ENCODE data around the gene WDFY1. TPM values are rescaled to one million over a fixed set of nuclear protein-coding genes. Genes with fewer than 3 reads are reported as not detected.

WDFY1 gene, protein sequence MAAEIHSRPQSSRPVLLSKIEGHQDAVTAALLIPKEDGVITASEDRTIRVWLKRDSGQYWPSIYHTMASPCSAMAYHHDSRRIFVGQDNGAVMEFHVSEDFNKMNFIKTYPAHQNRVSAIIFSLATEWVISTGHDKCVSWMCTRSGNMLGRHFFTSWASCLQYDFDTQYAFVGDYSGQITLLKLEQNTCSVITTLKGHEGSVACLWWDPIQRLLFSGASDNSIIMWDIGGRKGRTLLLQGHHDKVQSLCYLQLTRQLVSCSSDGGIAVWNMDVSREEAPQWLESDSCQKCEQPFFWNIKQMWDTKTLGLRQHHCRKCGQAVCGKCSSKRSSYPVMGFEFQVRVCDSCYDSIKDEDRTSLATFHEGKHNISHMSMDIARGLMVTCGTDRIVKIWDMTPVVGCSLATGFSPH
- 10 to 100 TPM; 28.1 to 38.4 (median 31.8) TPM for total RNA-seq

DNA sequence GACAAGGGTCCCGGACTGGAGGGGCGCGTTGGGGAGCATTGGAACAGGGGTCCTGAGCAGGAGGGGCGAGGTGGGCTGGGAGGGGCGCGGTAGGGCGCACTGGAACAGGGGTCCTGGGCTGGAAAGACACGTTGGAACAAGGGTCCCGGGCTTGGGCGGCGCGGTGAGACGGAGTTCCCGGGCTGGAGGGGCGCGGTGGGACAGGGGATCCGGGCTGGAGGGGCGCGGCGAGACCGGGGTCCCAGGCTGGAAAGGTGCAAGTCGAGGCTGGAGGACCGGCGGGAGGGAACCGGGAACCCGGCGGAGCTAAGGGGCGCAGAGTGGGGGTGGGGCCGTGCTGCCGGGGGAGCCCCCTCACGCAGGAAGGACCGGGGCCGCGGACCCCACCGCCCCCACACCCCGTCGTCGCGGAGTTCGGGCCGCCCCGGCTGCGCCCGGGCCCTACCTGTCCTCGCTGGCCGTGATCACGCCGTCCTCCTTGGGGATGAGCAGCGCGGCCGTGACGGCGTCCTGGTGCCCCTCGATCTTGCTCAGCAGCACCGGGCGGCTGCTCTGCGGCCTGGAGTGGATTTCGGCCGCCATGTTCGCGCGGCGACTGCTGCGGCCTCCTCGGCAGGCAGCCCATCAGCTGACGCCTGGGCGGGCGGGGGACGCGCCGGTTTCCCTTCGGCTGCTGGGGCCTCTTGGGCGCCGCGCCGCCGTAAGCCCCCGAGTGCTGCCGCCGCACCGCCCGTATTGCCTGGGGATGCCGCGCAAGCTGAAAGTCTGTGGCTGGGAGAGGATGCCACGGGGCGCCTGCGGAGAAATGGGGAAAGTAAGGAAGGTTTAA lies at the start of gene WDFY1:
WDFY1 (minus strand) TSS at position 633 of the 829 bp plus-strand sequence; CDS start at position 582, 51 bp downstream.
- H3K4me3 ChIP-seq (ENCODE audit: low read depth, poor library complexity, severe bottlenecking) = peak within 1 kb of the TSS; percentile 93
- WGBS, 2 donors = 0 to 2% methylated on average over 40 to 43 of the region's 87 CpGs
- intact Hi-C loops (cut with DNase I; ENCODE audit: low total_unique reads) = no loop called here
- TF ChIP-seq, protein P1, sequence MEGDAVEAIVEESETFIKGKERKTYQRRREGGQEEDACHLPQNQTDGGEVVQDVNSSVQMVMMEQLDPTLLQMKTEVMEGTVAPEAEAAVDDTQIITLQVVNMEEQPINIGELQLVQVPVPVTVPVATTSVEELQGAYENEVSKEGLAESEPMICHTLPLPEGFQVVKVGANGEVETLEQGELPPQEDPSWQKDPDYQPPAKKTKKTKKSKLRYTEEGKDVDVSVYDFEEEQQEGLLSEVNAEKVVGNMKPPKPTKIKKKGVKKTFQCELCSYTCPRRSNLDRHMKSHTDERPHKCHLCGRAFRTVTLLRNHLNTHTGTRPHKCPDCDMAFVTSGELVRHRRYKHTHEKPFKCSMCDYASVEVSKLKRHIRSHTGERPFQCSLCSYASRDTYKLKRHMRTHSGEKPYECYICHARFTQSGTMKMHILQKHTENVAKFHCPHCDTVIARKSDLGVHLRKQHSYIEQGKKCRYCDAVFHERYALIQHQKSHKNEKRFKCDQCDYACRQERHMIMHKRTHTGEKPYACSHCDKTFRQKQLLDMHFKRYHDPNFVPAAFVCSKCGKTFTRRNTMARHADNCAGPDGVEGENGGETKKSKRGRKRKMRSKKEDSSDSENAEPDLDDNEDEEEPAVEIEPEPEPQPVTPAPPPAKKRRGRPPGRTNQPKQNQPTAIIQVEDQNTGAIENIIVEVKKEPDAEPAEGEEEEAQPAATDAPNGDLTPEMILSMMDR (IDR thresholded peaks at IDR 0.05) = peak in 1 of 3 donors; percentile 51
- TF ChIP-seq POLR2A (IDR thresholded peaks at IDR 0.05) = no peak
- DNase-seq (ENCODE audit: low spot score in 2 of 2) = peak; percentile 73 to 97

DNA sequence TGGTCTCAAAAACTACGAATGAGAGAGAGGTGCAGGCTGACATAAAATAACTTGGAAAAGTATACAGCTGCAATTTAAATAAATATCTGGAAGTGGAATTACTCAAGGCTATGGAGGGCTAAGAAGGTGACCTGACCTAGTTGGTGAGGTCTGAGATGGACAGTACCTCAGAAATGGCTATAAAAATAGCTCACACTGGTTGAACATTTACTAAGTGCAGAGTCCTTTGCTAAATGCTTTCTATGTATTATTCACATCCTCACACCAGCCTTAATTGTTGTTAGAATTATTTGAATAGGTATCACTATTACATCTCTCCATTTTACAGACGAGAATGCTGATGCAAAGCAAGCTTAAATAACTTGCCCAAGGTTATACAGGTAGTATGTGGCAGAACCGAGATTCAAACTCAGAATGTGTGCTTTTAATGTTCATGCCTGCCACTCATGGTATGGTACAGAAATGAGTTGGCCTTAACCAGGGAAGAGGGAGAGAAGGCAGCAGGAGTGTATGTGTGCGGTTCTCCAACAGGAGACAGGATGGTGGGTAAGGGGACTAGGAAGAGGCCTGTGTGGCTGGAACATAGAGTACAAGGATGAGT lies 49.5 kb upstream of the WDFY1 start:
- no peak overlapping the region for H3K4me3 ChIP-seq (ENCODE audit: low read depth, poor library complexity, severe bottlenecking)
- 92 to 94% methylated on average over 4 of the region's 4 CpGs for WGBS, 2 donors
- no peak for TF ChIP-seq POLR2A (IDR thresholded peaks at IDR 0.05)
- TF ChIP-seq, protein P1 (IDR thresholded peaks at IDR 0.05) = no peak
- no peak for DNase-seq (ENCODE audit: low spot score in 2 of 2)
- intact Hi-C loops (cut with DNase I; ENCODE audit: low total_unique reads) = no loop called here

DNA sequence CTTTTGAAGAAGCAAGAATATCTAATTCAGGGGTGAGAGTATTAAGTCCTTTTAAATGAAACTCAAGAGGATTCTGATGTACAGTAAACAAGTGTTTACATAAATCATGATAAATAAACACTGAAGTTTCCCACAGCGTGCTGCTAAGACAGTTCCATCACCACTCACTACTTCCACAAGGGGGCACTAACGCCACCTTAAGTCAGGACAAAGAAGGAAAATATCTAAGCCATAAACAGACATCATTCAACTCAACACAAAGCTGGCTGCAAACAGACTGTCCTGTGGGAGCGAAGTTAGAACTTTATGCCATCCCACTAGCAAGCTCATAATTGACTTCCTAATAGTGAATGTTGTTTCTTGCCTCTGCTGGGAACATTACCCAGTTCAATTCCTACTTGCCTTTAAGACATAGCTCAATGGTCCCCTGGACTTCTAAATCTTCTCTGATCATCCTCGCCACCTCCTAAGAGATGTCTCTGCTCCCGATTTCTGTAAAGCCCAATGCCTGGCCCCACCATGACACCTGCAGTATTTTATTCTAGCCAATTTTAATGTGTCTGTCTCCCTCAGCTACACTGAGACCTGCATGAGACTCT lies 48.6 kb upstream of the WDFY1 start:
- no peak overlapping the region for H3K4me3 ChIP-seq (ENCODE audit: low read depth, poor library complexity, severe bottlenecking)
- intact Hi-C loops (cut with DNase I; ENCODE audit: low total_unique reads) = no loop called here
- 31 to 35% methylated on average over 5 of the region's 5 CpGs for WGBS, 2 donors
- no peak for TF ChIP-seq POLR2A (IDR thresholded peaks at IDR 0.05)
- TF ChIP-seq, protein P1 (IDR thresholded peaks at IDR 0.05) = no peak
- peak in 1 of 2 donors; percentile 66 for DNase-seq (ENCODE audit: low spot score in 2 of 2)

DNA sequence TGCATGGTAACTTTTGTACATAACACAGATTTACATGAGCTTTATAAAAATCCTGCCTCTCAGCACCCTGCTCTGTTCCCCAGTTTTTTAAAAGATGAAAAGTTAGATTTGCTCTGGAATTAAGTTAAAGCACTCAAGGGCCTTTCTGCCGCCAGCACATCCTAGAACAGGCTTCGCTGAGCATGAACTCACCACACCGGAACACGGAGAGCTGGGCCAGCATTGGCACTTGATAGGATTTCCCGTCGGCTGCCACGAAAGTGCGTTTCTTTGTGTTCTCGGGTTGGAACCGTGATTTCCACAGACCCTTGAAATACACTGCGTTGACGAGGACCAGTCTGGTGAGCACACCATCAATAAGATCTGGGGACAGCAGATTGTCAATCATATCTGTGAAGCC lies 46.5 kb upstream of the WDFY1 start:
- WGBS, 2 donors = 78 to 85% methylated on average over 12 of the region's 12 CpGs
- intact Hi-C loops (cut with DNase I; ENCODE audit: low total_unique reads) = no loop called here
- TF ChIP-seq, protein P1 (IDR thresholded peaks at IDR 0.05) = no peak
- no peak for TF ChIP-seq POLR2A (IDR thresholded peaks at IDR 0.05)
- no peak for DNase-seq (ENCODE audit: low spot score in 2 of 2)
- H3K4me3 ChIP-seq (ENCODE audit: low read depth, poor library complexity, severe bottlenecking) = no peak overlapping the region

DNA sequence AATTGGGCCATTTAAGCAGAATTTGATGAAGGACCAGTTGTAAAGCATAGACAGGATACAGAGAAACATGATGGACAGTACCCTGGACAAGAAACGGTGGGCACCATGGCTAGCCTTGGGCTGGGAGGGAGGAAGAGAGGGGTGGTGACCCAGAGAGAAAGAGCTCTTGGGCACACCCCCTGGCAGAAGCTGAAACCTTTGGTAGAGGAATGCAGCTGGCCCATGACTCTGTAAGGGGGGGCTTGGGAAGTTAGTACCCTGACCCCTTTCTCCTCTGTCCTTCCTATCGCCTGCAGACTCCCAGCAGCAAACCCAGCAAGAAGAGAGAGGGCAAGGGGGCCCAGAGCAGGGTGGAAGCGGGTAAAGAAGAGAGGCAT lies 44.7 kb upstream of the WDFY1 start:
- intact Hi-C loops (cut with DNase I; ENCODE audit: low total_unique reads) = no loop called here
- no peak overlapping the region for H3K4me3 ChIP-seq (ENCODE audit: low read depth, poor library complexity, severe bottlenecking)
- no peak for DNase-seq (ENCODE audit: low spot score in 2 of 2)
- TF ChIP-seq, protein P1 (IDR thresholded peaks at IDR 0.05) = no peak
- no peak for TF ChIP-seq POLR2A (IDR thresholded peaks at IDR 0.05)
- 78 to 87% methylated on average over 3 of the region's 3 CpGs for WGBS, 2 donors
